SK-N-SH (cell line): ENCODE data around the gene PTGIS. TPM values are rescaled to one million over a fixed set of nuclear protein-coding genes. Genes with fewer than 3 reads are reported as not detected.

Source experiments
- CTCF ChIA-PET: fragments of 300-600, 350-600 bp; formaldehyde crosslinking; extraction: SDS; loops from one replicate; lab custom pipeline; 2021; lab: Yijun Ruan, JAX
- POLR2A ChIA-PET: fragments of 350-600 bp; sonication (Branson Sonifier 250); formaldehyde crosslinking; extraction: SDS; loops from one replicate; lab custom pipeline; 2020; ENCODE audit warnings: antibody characterized with exemption, inconsistent platforms; lab: Yijun Ruan, JAX
- DNase-seq: peaks from one replicate; pipeline ENCODE4 v3.0.0; 2012
- H2AFZ ChIP-seq: fragments of 200-600 bp; sonication (generic); 2 replicates; pipeline ENCODE4 v1.8.1; 2016; ENCODE audit warnings: antibody characterized with exemption, mild to moderate bottlenecking, low read depth
- H3F3A ChIP-seq: fragments of 200-600 bp; sonication (generic); replicated peaks from 2 replicates; pipeline ENCODE3; 2016; ENCODE audit warnings: antibody characterized with exemption, mild to moderate bottlenecking; ENCODE audit not compliant: insufficient read depth
- H3K27ac ChIP-seq, 2 experiments: fragments of 200-500 bp in 1 of 2; fragments of 200-600 bp in 1 of 2; sonication (Bioruptor generic) in 1 of 2; sonication (generic), shearing (Covaris generic) in 1 of 2; 2 replicates each; pipeline versions ENCODE4 v1.5.1 to v1.6.1; 2014 to 2016; ENCODE audit warnings: low read depth in 2 of 2, inconsistent platforms in 1 of 2, low read length in 1 of 2, mild to moderate bottlenecking in 1 of 2, mixed read lengths in 1 of 2
- H3K27me3 ChIP-seq: fragments of 200-600 bp; sonication (generic), shearing (Covaris generic); 2 replicates; pipeline ENCODE4 v1.6.1; 2016; ENCODE audit warnings: mixed run types; ENCODE audit not compliant: insufficient read depth
- H3K36me3 ChIP-seq, 2 experiments: fragments of 200-500 bp in 1 of 2; fragments of 200-600 bp in 1 of 2; sonication (Bioruptor generic) in 1 of 2; sonication (generic) in 1 of 2; replicated peaks in 1 of 2; 2 replicates each; pipeline versions ENCODE3 to v1.5.1; 2014 to 2016; ENCODE audit warnings: low read length in 1 of 2, mild to moderate bottlenecking in 1 of 2; ENCODE audit not compliant: insufficient read depth in 2 of 2, control insufficient read depth in 1 of 2
- H3K4me1 ChIP-seq, 2 experiments: fragments of 200-500 bp in 1 of 2; fragments of 200-600 bp in 1 of 2; sonication (Bioruptor generic) in 1 of 2; sonication (generic), shearing (Covaris generic) in 1 of 2; 2 replicates each; pipeline versions ENCODE4 v1.5.1 to v1.6.1; 2014 to 2016; ENCODE audit warnings: low read depth in 1 of 2, low read length in 1 of 2, mixed run types in 1 of 2; ENCODE audit not compliant: insufficient read depth in 2 of 2, control insufficient read depth in 1 of 2
- H3K4me2 ChIP-seq: fragments of 200-600 bp; sonication (generic), shearing (Covaris generic); 2 replicates; pipeline ENCODE4 v1.6.1; 2017; ENCODE audit warnings: mixed run types
- H3K4me3 ChIP-seq, 2 experiments: fragments of 200-500 bp in 1 of 2; fragments of 200-600 bp in 1 of 2; sonication (Bioruptor generic) in 1 of 2; sonication (generic), shearing (Covaris generic) in 1 of 2; 2 replicates each; pipeline versions ENCODE4 v1.5.1 to v1.8.1; 2014 to 2016; ENCODE audit warnings: low read depth in 2 of 2, inconsistent platforms in 1 of 2, low read length in 1 of 2, mild to moderate bottlenecking in 1 of 2, mixed read lengths in 1 of 2, moderate library complexity in 1 of 2
- H3K79me2 ChIP-seq: fragments of 200-600 bp; sonication (generic); 2 replicates; pipeline ENCODE4 v1.8.1; 2017; ENCODE audit warnings: mild to moderate bottlenecking; ENCODE audit not compliant: insufficient read depth
- H3K9ac ChIP-seq: fragments of 200-600 bp; sonication (generic); 2 replicates; pipeline ENCODE4 v1.6.1; 2017; ENCODE audit warnings: mixed run types
- H3K9me2 ChIP-seq: fragments of 200-600 bp; sonication (generic); 2 replicates; pipeline ENCODE4 v1.6.1; 2017; ENCODE audit warnings: mixed run types
- H3K9me3 ChIP-seq: fragments of 200-600 bp; sonication (generic); 2 replicates; pipeline ENCODE4 v1.6.1; 2017; ENCODE audit warnings: mixed run types, mild to moderate bottlenecking, moderate library complexity
- H4K20me1 ChIP-seq: fragments of 200-600 bp; sonication (generic); 2 replicates; pipeline ENCODE4 v1.6.1; 2017; ENCODE audit warnings: mild to moderate bottlenecking, mixed run types; ENCODE audit not compliant: insufficient read depth
- EP300 ChIP-seq, 2 experiments: IDR thresholded peaks; 2 replicates each; pipeline versions ENCODE4 v1.4.0 to v1.6.1; 2012; ENCODE audit warnings: borderline replicate concordance in 1 of 2, low read depth in 1 of 2, low read length in 1 of 2
- FOSL2 ChIP-seq: IDR thresholded peaks from 2 replicates; pipeline ENCODE4 v1.4.0; 2012; ENCODE audit warnings: low read depth, mild to moderate bottlenecking, moderate library complexity, borderline replicate concordance
- GATA2 ChIP-seq: sonication (generic); formaldehyde crosslinking; IDR thresholded peaks from 2 replicates; pipeline ENCODE4 v1.5.0; 2020; ENCODE audit warnings: mild to moderate bottlenecking, missing genetic modification reagents
- JUND ChIP-seq: IDR thresholded peaks from 2 replicates; pipeline ENCODE4 v1.4.0; 2012
- NFIC ChIP-seq: IDR thresholded peaks from 2 replicates; pipeline ENCODE4 v1.4.0; 2012; ENCODE audit warnings: borderline replicate concordance
- RAD21 ChIP-seq: IDR thresholded peaks from 2 replicates; pipeline ENCODE4 v1.6.1; 2012; ENCODE audit warnings: mild to moderate bottlenecking, low read length
- RCOR1 ChIP-seq: fragments of 150-350 bp; IDR thresholded peaks from 2 replicates; pipeline ENCODE4 v1.6.1; 2017; ENCODE audit warnings: antibody characterized with exemption, low read length
- SMC3 ChIP-seq: IDR thresholded peaks from 2 replicates; pipeline ENCODE4 v1.6.1; 2012; ENCODE audit warnings: low read depth, low read length, improper control_type of control experiment
- TAF1 ChIP-seq: IDR thresholded peaks from 2 replicates; pipeline ENCODE4 v1.6.1; 2012; ENCODE audit warnings: low read depth, mild to moderate bottlenecking, low read length, moderate library complexity, borderline replicate concordance
- WGBS: methylation state at CpG from one replicate; pipeline ENCODE4 v1.1.6; 2017; ENCODE audit warnings: low lambda C conversion rate; 5-methylcytosine and 5-hydroxymethylcytosine counted together
- polyA plus RNA-seq, 3 experiments: library from polyadenylated mRNA; depleted of rRNA; stranded (reverse); fragments of >200 nt; gene quantifications; 2 replicates each; pipeline ENCODE4 v1.2.3, GENCODE V29; 2012
- TF ChIP-seq, protein P1 (sequence below): fragments of 200-600 bp; sonication (generic); IDR thresholded peaks from 2 replicates; pipeline ENCODE4 v1.6.1; 2017; ENCODE audit warnings: antibody characterized with exemption, mild to moderate bottlenecking, moderate library complexity
- TF ChIP-seq, protein P2 (sequence below): IDR thresholded peaks from 2 replicates; pipeline ENCODE4; 2012
- TF ChIP-seq, protein P3 (sequence below): fragments of 150-350 bp; IDR thresholded peaks from 2 replicates; pipeline ENCODE4 v1.6.1; 2016; ENCODE audit warnings: mild to moderate bottlenecking, low read depth, low read length

Gene PTGIS
- polyA plus RNA-seq, 1 of the 3 experiments (the other 2 are of a cell fraction) = 1.0 TPM

DNA sequence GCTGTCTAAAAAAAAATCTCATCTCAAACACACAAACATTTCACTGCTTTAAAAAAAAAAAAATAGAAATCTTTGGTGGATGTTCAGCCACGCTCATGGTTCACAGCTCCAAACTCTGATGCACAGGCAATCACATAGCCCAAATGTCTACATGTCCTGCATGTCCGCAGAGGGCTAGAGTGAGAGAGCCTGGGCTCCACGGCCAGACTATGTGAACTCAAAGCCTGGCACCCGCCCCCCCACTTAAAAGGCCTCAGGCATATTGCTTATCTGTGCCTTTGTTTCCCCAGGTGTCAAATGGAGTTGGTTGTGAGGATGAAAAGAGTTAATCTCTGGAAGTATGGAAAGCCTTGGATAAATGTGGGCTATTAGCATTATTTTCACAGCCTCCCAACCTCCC is 10.5 kb upstream of the PTGIS start:
- CTCF ChIA-PET = interaction anchor here (1.5 to 2.5 kb wide), 3 partner anchors 9 to 31 kb away, joined by 4 to 10 read pairs (median 6); no protein-coding TSS in a partner anchor
- POLR2A ChIA-PET = no interaction called here
- no peak for TF ChIP-seq RAD21
- TF ChIP-seq JUND = no peak
- TF ChIP-seq FOSL2 = no peak
- TF ChIP-seq NFIC = no peak
- no peak for TF ChIP-seq TAF1
- TF ChIP-seq SMC3 = no peak
- TF ChIP-seq, all 33 proteins: peak for 0
- no peak overlapping the region for H3K27ac ChIP-seq
- H3F3A ChIP-seq = no peaks in the 10 kb centered on the region
- no peaks in the 10 kb centered on the region for H3K27me3 ChIP-seq
- no peaks in the 10 kb centered on the region for H3K9me3 ChIP-seq
- no peaks in the 10 kb centered on the region for H3K79me2 ChIP-seq
- 61% methylated on average over 4 of the region's 4 CpGs for WGBS
- no peak overlapping the region for H3K4me2 ChIP-seq
- no peak overlapping the region for H3K9ac ChIP-seq
- DNase-seq = no peak
- peaks cover 0 to 4% of the 10 kb centered on the region in 2 experiments; a peak in 1 of 4 replicates for H3K4me1 ChIP-seq
- no peak overlapping the region for H3K4me3 ChIP-seq
- H3K36me3 ChIP-seq = no peaks in the 10 kb centered on the region
- H3K9me2 ChIP-seq = no peaks in the 10 kb centered on the region
- no peaks in the 10 kb centered on the region for H4K20me1 ChIP-seq
- no peak overlapping the region for H2AFZ ChIP-seq

DNA sequence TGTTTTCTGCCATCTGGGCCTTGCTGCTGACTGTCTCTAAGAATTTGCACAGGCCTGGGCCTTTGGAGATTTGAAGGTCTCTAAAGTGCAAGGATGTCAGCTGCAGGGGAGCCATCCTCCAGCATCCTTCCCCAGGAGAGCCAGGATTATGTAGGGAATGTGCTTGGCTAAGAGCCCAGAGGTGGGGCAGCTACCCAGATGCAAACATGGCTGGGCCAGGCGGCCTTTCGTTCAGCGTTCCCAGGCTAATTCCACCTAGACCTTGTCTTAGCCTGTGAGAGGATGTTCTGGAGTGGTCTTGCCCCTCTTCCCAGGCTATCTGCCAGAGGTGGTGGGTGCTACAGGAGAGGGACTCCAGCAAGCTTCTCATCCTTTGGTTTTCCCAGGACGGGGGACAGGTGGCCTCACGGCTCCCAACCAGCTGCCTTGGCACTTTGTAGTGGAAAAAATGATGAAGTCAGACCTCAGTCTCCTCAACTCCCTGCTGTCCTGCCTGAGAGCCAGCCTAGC is 7.7 kb upstream of the PTGIS start:
- H3K4me3 ChIP-seq = no peak overlapping the region
- ChIA-PET POLR2A (no interaction called here), CTCF (interaction anchor here (1.0 to 1.6 kb wide), 5 partner anchors 9 to 44 kb away, joined by 3 to 4 read pairs (median 4); no protein-coding TSS in a partner anchor)
- WGBS = no CpG with 5 or more reads among the region's 5 CpGs
- no peaks in the 10 kb centered on the region for H4K20me1 ChIP-seq
- H2AFZ ChIP-seq = no peak overlapping the region
- H3F3A ChIP-seq = no peaks in the 10 kb centered on the region
- no peaks in the 10 kb centered on the region for H3K9me3 ChIP-seq
- H3K27ac ChIP-seq = no peak overlapping the region
- H3K36me3 ChIP-seq = no peaks in the 10 kb centered on the region
- TF ChIP-seq, protein P1, sequence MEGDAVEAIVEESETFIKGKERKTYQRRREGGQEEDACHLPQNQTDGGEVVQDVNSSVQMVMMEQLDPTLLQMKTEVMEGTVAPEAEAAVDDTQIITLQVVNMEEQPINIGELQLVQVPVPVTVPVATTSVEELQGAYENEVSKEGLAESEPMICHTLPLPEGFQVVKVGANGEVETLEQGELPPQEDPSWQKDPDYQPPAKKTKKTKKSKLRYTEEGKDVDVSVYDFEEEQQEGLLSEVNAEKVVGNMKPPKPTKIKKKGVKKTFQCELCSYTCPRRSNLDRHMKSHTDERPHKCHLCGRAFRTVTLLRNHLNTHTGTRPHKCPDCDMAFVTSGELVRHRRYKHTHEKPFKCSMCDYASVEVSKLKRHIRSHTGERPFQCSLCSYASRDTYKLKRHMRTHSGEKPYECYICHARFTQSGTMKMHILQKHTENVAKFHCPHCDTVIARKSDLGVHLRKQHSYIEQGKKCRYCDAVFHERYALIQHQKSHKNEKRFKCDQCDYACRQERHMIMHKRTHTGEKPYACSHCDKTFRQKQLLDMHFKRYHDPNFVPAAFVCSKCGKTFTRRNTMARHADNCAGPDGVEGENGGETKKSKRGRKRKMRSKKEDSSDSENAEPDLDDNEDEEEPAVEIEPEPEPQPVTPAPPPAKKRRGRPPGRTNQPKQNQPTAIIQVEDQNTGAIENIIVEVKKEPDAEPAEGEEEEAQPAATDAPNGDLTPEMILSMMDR = no peak
- no peak for TF ChIP-seq JUND
- TF ChIP-seq, protein P2, sequence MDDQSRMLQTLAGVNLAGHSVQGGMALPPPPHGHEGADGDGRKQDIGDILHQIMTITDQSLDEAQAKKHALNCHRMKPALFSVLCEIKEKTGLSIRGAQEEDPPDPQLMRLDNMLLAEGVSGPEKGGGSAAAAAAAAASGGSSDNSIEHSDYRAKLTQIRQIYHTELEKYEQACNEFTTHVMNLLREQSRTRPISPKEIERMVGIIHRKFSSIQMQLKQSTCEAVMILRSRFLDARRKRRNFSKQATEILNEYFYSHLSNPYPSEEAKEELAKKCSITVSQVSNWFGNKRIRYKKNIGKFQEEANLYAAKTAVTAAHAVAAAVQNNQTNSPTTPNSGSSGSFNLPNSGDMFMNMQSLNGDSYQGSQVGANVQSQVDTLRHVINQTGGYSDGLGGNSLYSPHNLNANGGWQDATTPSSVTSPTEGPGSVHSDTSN = no peak
- TF ChIP-seq EP300 (IDR thresholded peaks at IDR 0.05; ENCODE audit: borderline replicate concordance in 1 of 2, low read depth in 1 of 2, low read length in 1 of 2) = no peak
- no peak for TF ChIP-seq RCOR1
- TF ChIP-seq GATA2 = no peak
- TF ChIP-seq, protein P3, sequence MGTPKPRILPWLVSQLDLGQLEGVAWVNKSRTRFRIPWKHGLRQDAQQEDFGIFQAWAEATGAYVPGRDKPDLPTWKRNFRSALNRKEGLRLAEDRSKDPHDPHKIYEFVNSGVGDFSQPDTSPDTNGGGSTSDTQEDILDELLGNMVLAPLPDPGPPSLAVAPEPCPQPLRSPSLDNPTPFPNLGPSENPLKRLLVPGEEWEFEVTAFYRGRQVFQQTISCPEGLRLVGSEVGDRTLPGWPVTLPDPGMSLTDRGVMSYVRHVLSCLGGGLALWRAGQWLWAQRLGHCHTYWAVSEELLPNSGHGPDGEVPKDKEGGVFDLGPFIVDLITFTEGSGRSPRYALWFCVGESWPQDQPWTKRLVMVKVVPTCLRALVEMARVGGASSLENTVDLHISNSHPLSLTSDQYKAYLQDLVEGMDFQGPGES = no peak
- H3K4me2 ChIP-seq = no peak overlapping the region
- no peaks in the 10 kb centered on the region for H3K27me3 ChIP-seq
- H3K9me2 ChIP-seq = no peaks in the 10 kb centered on the region
- H3K4me1 ChIP-seq = peaks cover 0 to 3% of the 10 kb centered on the region in 2 experiments; a peak in 1 of 4 replicates
- no peak for DNase-seq
- H3K79me2 ChIP-seq = no peaks in the 10 kb centered on the region
- H3K9ac ChIP-seq = no peak overlapping the region
